Midbrain (tissue), 1 donor: ENCODE results near the gene OBP2A.

Source experiments
- DNase-seq: peaks from one replicate; lab custom pipeline; 2025; lab: John Stamatoyannopoulos, UW

OBP2A gene

DNA sequence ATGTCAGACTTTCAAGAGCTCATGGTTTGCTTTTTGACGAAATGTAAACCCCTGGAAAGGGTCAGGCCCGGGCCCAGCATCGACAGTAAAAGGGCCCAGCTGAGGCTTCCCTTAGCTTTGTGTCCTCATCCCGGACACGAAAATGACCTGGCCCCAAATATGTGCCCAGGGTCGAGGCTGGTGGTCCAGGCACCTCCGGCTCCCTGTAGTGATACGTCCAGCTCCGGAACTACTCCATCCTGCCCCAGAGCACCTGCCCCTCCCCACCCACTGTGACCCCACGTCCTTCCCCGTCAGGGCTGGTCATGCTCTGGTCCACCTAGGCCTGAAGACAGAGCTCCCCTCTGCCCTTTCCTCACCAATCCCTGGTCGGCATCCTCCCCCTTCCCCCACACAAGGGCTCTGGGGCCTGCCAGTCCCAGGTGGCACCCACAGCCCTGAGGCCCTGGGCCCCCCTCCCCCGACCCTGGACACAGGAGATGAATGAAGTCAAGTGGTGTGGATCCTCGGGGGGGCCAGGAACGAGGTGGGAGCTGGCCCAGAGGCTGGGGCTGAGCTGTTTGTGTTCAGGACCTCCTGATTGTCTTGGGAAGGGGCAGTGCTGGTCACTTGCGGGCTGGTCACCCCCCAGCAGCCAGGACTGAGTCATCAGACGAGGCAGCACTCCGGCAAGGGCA, 6.2 kb downstream of the OBP2A start:
- DNase-seq = no peak

DNA sequence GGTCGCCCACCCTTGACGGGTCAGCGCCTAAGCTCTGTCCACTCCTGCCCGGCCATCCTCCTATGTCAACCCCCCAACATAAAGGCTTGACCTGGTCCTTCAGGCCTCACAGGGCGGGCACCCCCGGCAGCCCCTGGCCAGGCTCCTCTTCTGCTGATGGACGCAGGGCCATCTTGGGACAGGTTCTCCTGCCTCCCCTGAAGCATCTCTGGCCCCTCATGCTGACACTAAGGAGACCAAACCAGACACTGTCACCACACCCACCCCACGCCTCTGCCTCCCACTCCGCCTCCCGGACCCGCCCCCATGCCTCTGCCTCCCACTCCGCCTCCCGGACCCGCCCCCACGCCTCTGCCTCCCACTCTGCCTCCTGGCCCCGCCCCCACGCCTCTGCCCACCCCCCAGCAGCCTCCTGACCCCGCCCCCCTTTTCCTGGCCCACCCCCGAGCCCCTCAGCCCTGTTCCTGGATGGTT, 6.8 kb downstream of the OBP2A start:
- DNase-seq = no peak

DNA sequence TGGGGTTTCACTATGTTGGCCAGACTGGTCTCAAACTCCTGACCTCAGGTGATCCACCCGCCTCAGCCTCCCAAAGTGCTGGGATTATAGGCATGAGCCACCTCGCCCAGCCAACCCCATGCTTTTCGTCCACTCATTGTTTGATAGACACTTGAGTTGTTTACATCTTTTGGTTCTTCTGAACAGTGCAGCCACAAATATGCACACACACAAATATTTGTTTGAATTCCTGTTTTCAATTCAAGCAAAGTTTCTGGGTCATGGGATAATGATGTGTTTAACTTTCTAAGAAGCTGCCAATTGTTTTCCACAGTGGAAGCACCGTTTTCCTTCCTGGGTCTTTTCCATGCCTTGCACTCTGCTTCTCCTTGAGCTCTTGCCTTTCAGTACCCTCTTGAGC, 8.8 kb downstream of the OBP2A start:
- DNase-seq = no peak

DNA sequence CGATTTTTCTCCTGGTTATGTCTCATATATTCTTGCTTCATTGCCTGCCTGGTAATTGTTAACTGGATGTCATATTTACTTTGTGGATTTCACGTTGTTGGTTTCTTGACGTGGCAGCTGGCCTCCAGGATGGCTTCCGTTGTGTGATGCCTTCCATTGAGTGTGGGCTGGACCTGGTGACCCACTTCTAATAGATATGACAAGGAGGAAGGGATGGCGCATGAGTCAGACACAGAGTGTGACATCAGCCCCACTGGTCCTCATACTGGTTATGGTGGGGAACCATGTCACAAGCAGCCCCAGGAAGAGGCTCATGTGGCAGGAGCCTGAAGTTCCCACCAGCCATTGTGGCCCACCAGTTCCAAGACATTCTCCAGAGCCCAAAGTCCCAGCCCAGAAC, 9.3 kb downstream of the OBP2A start:
- DNase-seq = no peak

DNA sequence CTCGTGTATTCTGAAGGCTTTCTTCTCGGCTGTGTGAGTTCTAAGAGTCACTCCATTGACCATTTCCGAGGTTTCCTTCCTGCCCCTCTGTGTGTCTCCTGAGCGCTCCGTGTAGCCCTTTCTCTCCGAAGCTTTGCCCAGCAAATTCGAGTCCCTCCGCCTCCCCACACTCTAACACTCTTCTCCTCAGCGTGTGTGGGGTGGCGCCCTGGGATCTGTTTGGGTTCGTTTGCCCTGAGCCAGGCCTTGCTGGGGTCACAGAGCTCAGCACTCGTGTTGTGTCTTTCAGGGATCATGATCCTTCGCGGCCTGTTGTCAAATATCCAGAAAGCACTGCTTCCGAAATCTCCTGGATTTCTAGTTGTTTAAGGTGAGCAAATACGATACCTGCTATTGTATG, 10.0 kb downstream of the OBP2A start:
- no peak for DNase-seq

DNA sequence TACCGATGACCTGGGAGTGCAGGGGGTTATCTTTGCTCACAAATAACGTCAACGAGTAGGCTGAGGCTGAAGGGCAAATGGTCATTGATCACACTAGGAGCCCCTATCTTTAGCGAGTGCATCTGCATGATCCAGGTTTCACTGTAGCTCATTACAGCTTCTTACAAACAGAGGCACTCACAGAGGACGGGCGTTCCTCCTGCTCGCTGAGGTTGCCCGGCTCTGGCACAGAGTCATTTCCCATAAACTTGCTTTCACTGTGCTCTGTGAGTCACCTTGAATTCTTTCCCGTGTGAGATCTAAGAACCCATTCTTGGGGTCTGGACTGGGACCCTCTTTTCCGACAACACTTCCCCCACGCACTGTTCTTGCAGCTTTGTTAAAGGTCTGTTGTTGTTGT, 13.7 kb downstream of the OBP2A start:
- DNase-seq = no peak

DNA sequence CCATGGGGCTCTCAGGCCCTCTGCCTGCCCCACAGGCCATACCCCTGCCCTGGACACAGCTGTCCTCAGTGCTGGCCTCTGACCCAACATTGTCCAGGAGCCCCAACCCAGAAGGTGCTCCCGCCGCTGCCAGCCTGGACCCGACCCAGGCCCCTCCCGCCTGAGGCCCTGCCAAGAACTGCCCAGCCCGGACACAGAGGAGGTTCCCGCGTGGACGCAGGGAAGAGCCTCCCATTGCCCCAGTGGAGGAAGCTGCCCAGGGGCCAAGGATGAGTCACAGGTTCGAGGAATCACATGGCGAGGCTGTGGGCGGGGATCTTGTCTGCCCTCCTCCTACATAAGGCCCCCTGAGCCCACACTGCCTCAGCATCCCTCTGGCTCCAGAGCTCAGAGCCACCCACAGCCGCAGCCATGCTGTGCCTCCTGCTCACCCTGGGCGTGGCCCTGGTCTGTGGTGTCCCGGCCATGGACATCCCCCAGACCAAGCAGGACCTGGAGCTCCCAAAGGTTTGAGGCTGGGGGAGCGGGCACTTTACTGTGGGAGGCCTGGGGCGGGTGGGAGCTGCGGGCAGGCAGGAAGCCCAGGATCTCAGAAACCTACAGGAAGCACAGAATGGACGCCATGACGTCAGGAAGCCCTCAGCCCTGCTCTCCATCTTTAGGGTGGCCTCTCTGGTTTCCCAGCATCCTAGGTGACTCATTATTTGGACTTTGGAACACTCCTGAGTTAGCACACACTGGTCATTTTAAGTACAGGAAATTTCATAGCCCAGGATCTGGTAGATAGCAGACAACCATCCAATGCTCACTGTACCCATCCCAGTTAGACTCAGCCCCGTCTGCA, 15.7 kb downstream of the OBP2A start, which contains the start of gene PAEP:
PAEP (plus strand) TSS at position 366 of the 844 bp plus-strand sequence.
- DNase-seq = no peak

DNA sequence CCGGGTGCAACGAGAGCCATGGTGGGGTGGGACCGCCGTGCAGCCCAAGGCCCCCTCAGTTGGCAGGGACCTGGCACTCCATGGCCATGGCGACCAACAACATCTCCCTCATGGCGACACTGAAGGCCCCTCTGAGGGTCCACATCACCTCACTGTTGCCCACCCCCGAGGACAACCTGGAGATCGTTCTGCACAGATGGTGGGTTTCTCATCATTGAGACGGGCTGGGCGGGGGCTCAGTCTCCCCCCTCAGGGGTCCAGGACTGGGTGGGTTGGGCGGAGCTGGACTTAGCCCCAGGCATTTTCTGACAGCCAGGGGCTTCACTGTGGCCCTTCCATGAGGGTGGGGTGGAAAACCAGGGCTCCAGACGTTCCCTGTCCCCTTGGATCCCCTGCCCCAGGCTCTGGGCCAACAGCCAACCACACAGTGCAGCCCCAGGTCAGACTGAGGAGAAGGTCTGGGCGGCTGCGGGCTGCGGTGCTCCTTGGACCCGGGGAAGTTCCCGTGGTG, 16.4 kb downstream of the OBP2A start:
- no peak for DNase-seq

DNA sequence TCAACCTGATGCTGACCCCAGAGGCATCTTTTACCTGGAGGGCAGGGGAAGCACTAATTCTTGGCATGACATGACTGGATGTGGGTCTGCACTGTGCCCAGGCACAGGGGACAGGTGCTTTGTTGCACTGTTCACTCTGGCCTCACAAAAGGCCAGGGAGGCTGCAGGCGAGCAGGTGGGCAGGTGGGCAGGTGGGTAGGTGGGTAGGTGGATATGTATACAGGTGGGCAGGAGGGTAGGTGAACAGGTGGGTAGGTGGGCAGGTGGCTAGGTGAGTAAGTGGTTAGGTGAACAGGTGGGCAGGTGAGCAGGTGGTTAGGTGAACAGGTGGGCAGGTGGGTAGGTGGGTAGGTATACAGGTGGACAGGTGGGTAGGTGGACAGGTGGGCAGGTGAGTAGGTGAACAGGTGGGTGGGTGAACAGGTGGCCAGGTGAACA, 17.1 kb downstream of the OBP2A start:
- no peak for DNase-seq

DNA sequence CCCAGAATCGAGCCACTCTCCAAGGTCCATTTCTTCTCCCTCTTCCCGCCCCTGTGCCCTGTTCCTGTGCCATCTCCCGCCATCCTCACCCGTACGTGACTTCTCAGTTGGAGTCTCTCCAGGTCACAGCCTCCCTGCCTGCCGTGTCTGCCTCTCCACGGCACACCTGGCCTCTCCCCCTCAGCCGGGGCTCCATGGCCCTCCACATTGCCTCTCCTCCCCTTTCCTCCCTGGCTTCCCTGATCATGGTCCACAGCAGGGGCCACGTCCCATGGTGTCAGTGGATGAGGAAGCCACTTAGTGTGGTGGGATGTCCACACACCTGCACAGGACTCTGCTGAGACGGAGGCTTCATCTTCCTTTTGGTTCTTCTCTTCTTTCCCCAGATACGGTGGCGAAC, 17.9 kb downstream of the OBP2A start:
- no peak for DNase-seq

DNA sequence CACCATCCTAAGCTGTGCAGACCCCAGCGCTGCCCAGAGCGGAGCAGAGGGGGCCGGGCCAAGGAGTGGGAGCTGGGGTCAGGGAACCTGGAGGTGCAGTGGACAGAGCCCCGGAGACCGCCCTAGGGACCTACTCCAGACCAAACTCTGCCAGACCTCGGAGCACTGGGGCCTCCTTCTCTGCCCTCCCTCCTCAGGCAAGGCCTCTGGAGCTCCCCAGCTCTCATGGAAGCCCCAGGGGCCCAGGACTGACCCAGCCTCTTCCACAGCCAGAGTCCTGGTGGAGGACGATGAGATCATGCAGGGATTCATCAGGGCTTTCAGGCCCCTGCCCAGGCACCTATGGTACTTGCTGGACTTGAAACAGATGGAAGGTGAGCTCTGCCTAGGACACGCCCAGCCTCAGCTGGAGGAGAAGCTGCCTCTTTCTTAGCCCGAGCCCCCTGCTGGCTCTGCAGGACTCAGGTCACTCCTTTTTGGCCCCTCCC, 19.3 kb downstream of the OBP2A start:
- DNase-seq = no peak

DNA sequence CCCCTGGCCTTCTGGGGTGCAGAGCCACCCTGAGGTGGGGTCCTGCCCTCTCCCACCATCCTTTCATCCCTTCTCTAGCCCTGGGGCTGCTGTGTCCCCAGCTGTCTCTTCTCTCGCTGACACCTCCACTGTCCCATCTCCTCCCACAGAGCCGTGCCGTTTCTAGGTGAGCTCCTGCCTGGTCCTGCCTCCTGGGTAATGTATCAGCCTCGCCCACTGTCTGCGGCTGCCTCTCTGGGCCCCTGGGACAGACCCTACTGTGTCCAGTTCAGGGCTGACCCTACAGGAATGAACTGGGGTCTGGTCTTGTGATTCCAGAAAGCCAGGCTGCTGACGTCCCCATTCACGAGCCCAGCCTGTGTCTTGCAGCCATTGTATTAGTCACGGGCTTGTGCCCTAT, 19.7 kb downstream of the OBP2A start:
- DNase-seq = no peak

DNA sequence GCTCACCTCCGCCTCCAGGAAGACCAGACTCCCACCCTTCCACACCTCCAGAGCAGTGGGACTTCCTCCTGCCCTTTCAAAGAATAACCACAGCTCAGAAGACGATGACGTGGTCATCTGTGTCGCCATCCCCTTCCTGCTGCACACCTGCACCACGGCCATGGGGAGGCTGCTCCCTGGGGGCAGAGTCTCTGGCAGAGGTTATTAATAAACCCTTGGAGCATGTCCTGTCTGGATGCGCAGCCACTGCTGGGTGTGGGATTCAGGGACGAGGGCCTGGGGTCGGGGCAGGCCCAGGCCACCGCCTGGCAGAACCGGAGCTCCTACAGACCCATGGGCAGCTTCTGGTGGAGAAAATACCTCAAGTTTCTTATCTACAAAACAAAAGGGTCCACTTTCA, 20.6 kb downstream of the OBP2A start:
- DNase-seq = no peak

DNA sequence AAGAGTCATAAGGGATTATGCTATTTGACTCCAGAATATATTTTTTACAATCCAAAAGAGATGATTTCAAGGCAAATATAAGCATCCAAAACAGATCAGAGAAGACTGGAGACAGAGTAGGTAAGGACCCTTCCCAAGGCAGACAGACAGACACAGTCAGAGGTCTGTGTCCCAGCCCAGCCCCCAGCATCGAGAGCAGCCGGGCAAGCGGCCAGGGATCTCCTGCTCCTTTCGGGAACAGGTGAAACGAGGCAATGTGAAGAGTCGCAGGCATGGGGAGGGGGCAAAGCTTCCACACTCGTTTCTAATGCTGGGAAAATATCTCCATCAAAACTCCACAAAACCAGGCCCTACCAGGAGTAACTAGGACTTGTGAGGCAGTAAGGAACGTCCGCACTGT, 21.4 kb downstream of the OBP2A start:
- no peak for DNase-seq

DNA sequence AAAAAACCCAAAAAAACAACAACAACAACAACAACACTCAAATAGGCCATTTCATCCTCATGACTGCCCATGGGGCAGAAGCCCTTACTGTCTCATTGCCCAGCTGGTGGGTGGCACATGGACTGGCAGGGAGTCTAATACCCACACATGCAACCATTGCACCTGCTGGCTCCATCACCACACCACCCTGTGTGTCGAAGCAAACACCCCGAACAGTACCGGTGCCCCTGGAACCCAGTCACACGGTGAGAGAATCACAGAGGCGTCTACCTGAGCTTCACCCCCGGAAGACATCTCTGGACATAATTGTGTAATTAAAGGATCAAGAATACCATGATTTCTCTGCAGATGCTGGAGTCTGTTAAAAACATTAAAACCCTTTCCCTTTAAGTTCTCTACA, 22.1 kb downstream of the OBP2A start:
- DNase-seq = no peak

DNA sequence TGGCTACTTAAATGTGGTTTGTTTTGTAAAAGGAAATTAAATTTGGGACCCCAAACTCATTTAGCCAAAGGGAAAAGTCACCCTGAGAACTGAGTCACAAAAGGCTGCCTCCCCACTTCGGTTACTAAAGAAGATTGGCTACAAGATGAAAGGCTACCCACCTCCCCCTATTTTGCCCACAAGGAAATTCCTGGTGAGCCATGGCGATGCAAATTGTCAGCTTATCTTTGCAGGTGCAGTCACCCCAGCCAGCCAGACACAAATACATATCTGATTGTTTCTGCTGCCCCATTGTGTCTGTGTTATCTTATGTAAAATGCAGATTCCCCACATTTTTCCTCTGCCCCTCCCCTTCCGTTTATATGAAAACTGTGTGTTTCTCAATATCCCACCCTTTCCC, 24.5 kb downstream of the OBP2A start:
- DNase-seq = no peak

DNA sequence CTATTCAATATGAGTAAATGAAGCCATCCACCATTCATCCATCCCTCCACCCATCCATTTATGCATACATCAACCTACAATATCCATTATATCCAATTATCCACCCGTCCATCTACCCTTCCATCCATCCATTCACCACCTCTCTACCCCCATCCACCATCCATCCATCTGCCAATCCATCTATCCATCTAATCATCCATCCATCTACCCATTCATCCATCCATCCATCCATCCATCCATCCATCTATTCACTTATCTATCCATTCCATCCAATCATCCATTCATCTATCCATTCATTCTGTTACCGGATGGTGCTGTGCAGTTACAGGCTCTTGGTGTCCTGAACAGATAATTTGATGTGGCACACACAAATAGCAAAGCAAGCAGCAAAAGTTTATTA, 26.3 kb downstream of the OBP2A start:
- no peak for DNase-seq

DNA sequence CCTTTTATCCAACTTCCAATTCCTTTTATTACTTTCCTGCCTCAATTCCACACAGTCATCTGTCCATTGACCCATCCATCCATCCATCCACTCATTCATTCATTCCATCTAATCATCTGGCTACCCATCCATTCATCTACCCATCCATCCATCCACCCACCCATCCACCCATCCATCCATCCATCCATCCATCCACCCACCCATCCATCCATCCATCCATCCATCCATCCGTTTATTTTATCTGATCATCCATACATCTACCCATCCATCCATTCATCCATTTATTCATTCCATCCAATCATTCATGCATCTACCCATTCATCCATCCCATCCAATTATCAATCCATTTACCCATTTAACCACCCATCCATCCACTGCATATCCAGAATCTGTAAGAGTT, 27.2 kb downstream of the OBP2A start:
- DNase-seq = no peak

DNA sequence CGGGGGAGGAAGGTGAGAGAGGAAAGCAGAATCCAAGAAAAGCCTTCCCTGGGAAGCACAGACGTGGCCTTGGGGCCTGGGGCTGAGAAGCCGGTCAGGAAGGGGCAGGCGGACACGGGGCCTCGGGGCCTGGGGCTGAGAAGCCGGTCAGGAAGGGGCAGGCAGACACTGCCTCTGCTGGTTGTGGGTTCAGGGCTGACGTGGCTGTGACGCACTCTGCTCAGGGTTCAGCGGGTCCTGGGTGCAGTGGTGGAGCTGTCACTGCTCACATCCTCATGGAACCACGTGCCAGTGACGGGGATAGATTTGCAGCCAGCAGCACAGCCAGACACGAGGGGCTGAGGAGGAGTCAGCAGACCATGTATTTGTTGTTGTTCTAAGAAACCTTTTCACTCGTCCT, 28.4 kb downstream of the OBP2A start:
- no peak for DNase-seq

DNA sequence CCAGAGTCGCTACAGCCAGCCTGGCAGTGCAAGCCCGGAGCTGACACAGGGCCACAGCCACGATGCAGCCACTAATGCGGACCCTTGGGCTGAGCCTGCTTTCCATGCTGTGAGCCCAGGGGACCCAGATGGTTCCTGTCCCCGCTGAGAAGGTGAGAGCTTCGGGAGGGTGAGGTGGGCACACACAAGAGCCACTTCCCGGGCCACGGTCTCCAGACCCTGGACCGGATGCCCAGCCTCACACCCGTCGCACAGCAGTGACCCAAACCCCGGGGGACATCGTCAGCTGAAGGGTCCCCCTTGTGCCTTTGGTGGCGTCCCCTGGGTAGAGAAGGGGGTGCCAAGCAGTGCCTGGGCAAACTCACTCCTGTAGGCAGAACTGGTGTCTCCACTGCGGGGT, 29.0 kb downstream of the OBP2A start:
- no peak for DNase-seq

DNA sequence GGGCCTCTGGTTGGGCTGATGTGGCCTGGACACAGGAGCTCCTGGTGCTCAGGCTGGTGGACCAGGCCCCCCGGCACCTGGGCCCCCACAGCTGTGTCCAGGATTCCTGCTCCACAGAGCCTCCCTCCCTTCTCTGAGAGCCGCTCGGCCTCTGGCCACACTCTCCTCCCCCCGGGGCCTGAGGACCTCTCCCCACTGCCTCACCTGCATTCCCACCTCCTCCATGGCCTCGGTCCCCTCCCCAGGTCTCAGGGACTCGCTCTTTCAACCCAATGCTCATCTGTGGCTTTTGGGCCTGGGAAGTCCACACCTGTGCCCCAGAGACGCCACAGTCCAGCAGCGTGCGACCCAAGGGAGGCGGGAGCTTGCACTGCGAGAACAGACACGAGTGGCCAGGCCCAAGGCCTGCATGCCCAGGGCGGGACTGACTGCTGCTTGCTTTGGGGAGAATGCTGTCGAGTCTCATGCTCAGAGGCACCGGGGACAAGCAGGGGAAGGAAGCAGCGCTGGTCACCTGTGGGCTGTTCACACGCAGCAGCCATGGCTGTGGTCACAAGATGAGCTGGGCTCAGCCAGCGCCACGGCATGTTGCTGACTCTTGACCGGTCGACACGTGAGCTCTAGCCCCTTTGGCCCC, 30.2 kb downstream of the OBP2A start:
- DNase-seq = no peak

DNA sequence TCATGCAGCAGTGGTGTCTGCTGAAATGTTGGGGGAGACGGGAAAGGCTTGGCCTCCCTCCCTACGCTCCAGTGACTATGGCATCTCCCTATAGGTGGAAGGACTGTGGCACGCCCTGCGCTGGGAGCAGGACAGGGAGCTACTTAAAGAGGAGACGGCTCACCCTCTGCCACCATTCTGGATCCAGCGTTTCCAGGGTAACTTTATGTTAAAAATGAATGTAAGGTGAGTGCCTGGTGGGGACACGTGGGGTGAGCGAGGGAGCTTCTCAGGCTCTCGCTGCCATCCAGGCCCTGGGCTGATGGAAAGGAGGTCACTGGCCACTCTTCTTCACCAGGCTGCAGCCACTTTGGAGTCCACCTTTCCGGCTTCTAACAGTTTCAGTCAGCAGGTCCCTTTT, 31.3 kb downstream of the OBP2A start:
- DNase-seq = no peak

DNA sequence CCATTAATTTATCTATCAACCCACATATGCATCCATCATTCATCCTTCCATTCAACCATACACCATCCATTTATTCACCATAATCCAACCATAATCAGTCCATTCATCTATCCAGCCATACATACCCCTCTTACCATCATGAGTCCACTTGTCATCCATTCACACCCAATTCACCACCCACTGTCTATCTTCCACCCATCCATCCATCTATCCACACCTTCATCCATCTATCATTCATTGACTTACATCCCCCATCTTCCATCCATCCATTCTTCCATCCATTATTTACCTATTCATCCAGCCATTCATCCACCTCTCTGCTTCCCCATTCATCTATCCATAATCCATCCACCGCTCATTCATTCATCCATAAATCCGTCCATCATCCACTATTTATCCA, 33.4 kb downstream of the OBP2A start:
- no peak for DNase-seq
